Sigmoid colon (tissue), 7 donors: ENCODE results near the gene TCOF1. TPM values are rescaled to one million over a fixed set of nuclear protein-coding genes. Genes with fewer than 3 reads are reported as not detected.

Experiments used
- DNase-seq: peaks from one replicate; pipeline ENCODE4 v3.0.0-alpha.2; 2019
- H3K27ac ChIP-seq, 4 donors: fragments of 200-600 bp; sonication (generic); one replicate each; pipeline ENCODE4 v1.5.1; 2016 to 2019; ENCODE audit warnings: mild to moderate bottlenecking in 1 of 4
- H3K27me3 ChIP-seq, 3 donors: fragments of 200-600 bp; sonication (generic); one replicate each; pipeline ENCODE4 v1.5.1; 2019; ENCODE audit warnings: mild to moderate bottlenecking in 1 of 3
- H3K36me3 ChIP-seq, 4 donors: fragments of 200-600 bp; sonication (generic); one replicate each; pipeline ENCODE4 v1.5.1; 2016 to 2019
- H3K4me1 ChIP-seq, 4 donors: fragments of 200-600 bp; sonication (generic); one replicate each; pipeline ENCODE4 v1.5.1; 2017 to 2019
- H3K4me3 ChIP-seq, 4 donors: fragments of 200-600 bp; sonication (generic); one replicate each; pipeline ENCODE4 v1.5.1; 2017 to 2019; ENCODE audit warnings: mild to moderate bottlenecking in 2 of 4, moderate library complexity in 1 of 4
- H3K9me3 ChIP-seq, 4 donors: fragments of 200-600 bp in 3 of 4; sonication (generic) in 3 of 4; one replicate each; pipeline versions ENCODE4 v1.5.1 to v1.6.1; 2013 to 2019
- CTCF ChIP-seq, 4 experiments: fragments of 450-650 bp in 3 of 4; fragments of 200-600 bp in 1 of 4; IDR thresholded peaks; one replicate each; pipeline ENCODE4 v1.5.1; 2016 to 2019; ENCODE audit warnings: antibody characterized with exemption in 4 of 4, mild to moderate bottlenecking in 3 of 4, moderate library complexity in 2 of 4
- EP300 ChIP-seq, 4 donors: sonication (generic); formaldehyde crosslinking; IDR thresholded peaks; one replicate each; pipeline ENCODE4 v1.6.1; 2017; ENCODE audit warnings: antibody characterized with exemption in 4 of 4
- POLR2A ChIP-seq, 2 donors: fragments of 450-650 bp; IDR thresholded peaks; one replicate each; pipeline ENCODE4 v1.6.1; 2016; ENCODE audit warnings: antibody characterized with exemption in 2 of 2, mild to moderate bottlenecking in 2 of 2, moderate library complexity in 2 of 2
- POLR2AphosphoS5 ChIP-seq, 4 donors: sonication (generic); formaldehyde crosslinking; IDR thresholded peaks; one replicate each; pipeline ENCODE4 v1.6.1; 2017; ENCODE audit warnings: antibody characterized with exemption in 4 of 4
- WGBS, 2 donors: extraction: QIAGEN DNeasy Blood & Tissue Kit; methylation state at CpG; one replicate each; pipeline ENCODE4 v1.1.7; 2013; 5-methylcytosine and 5-hydroxymethylcytosine counted together
- intact Hi-C: fragments of 100-400 bp; cut with DNase I; formaldehyde crosslinking; loops from one replicate; pipeline ENCODE4 v1.15.1; 2023
- polyA plus RNA-seq, 3 donors: library from polyadenylated mRNA; stranded (reverse); fragments of 200-250 nt; gene quantifications; one replicate each; pipeline ENCODE4 v1.2.3, GENCODE V29; 2013
- total RNA-seq, 4 donors: library from RNA; depleted of rRNA; stranded (reverse); fragments of >200 nt; gene quantifications; one replicate each; pipeline ENCODE4 v1.1.0, GENCODE V29; 2016
- donor health status: healthy with polysubstance abuse.
- donor health status: Bipolar disorder and iron deficiency.
- donor health status: healthy.

Gene TCOF1
- total and polyA plus RNA-seq, 7 donors, result 5.4 to 28.1 (median 20.0) TPM

GRCh38 chr5:150438873-150439546 lies 81.5 kb downstream of the TCOF1 start:
- H3K36me3 ChIP-seq, result peaks cover 3 to 19% (median 9%) of the 10 kb centered on the region in 4 donors
- no peak overlapping the region for H3K4me3 ChIP-seq
- H3K27me3 ChIP-seq, result no peaks in the 10 kb centered on the region
- intact Hi-C loops, result loop anchor here (5.0 to 10.0 kb wide), 2 partner anchors 224 to 282 kb away; partner anchors contain the start of gene PDGFRB
- H3K9me3 ChIP-seq, result no peaks in the 10 kb centered on the region
- H3K4me1 ChIP-seq, result peaks cover 0 to 17% (median 11%) of the 10 kb centered on the region in 4 donors
- 66% methylated on average over 4 of the region's 4 CpGs for WGBS, 2 donors
- no peak overlapping the region for H3K27ac ChIP-seq
- DNase-seq, result no peak
- TF ChIP-seq CTCF (IDR thresholded peaks at IDR 0.05) (peak in 1 of 4 experiments; percentile 41), EP300 (IDR thresholded peaks at IDR 0.05) (no peak), POLR2AphosphoS5 (IDR thresholded peaks at IDR 0.05) (no peak)

GRCh38 chr5:150440948-150441812 lies 83.7 kb downstream of the TCOF1 start:
- no peak overlapping the region for H3K4me3 ChIP-seq
- H3K27ac ChIP-seq, result peak overlapping the region in 3 of 4 donors; percentile 19 to 67 (median 57)
- H3K4me1 ChIP-seq, result peaks cover 0 to 22% (median 9%) of the 10 kb centered on the region in 4 donors
- no peak for TF ChIP-seq CTCF (IDR thresholded peaks at IDR 0.05)
- TF ChIP-seq POLR2A (IDR thresholded peaks at IDR 0.05), result no peak
- no peak for TF ChIP-seq EP300 (IDR thresholded peaks at IDR 0.05)
- no peak for TF ChIP-seq POLR2AphosphoS5 (IDR thresholded peaks at IDR 0.05)
- peaks cover 18 to 41% (median 30%) of the 10 kb centered on the region in 4 donors for H3K36me3 ChIP-seq
- no peaks in the 10 kb centered on the region for H3K27me3 ChIP-seq
- intact Hi-C loops, result no loop called here
- 88 to 93% methylated on average over 12 of the region's 12 CpGs for WGBS, 2 donors
- DNase-seq, result no peak
- H3K9me3 ChIP-seq, result no peaks in the 10 kb centered on the region

GRCh38 chr5:150441813-150442698 lies 84.6 kb downstream of the TCOF1 start:
- H3K27ac ChIP-seq, result peak overlapping the region in 3 of 4 donors; percentile 19 to 67 (median 57)
- no peak overlapping the region for H3K4me3 ChIP-seq
- TF ChIP-seq POLR2AphosphoS5 (IDR thresholded peaks at IDR 0.05) (peak in 2 of 4 donors; percentile 12 to 20), EP300 (IDR thresholded peaks at IDR 0.05) (no peak), CTCF (IDR thresholded peaks at IDR 0.05) (no peak), POLR2A (IDR thresholded peaks at IDR 0.05) (no peak)
- H3K36me3 ChIP-seq, result peaks cover 27 to 50% (median 39%) of the 10 kb centered on the region in 4 donors
- no peak for DNase-seq
- H3K27me3 ChIP-seq, result no peaks in the 10 kb centered on the region
- no peaks in the 10 kb centered on the region for H3K9me3 ChIP-seq
- H3K4me1 ChIP-seq, result peaks cover 0 to 25% (median 8%) of the 10 kb centered on the region in 4 donors
- intact Hi-C loops, result no loop called here
- WGBS, 2 donors, result 70 to 71% methylated on average over 18 of the region's 18 CpGs

- TF ChIP-seq CTCF (IDR thresholded peaks at IDR 0.05) (no peak), POLR2A (IDR thresholded peaks at IDR 0.05) (no peak), POLR2AphosphoS5 (IDR thresholded peaks at IDR 0.05) (no peak), EP300 (IDR thresholded peaks at IDR 0.05) (no peak)
Observed at GRCh38 chr5:150442699-150443080, 85.2 kb downstream of the TCOF1 start.

More at GRCh38 chr5:150442699-150443080, 85.2 kb downstream of the TCOF1 start:
- Histone ChIP-seq H3K36me3 (peaks cover 31 to 56% (median 45%) of the 10 kb centered on the region in 4 donors), H3K4me3 (no peak overlapping the region), H3K9me3 (no peaks in the 10 kb centered on the region), H3K4me1 (peaks cover 0 to 32% (median 13%) of the 10 kb centered on the region in 4 donors), H3K27ac (peak overlapping the region in 2 of 4 donors; percentile 57 to 67), H3K27me3 (no peaks in the 10 kb centered on the region)
- WGBS, 2 donors, result 80 to 90% methylated on average over 6 of the region's 6 CpGs
- no peak for DNase-seq
- intact Hi-C loops, result no loop called here
